Gastroesophageal sphincter (tissue), 3 donors: ENCODE measurements around the gene PRKAR1B.

Source experiments
- EP300 ChIP-seq: sonication (generic); formaldehyde crosslinking; IDR thresholded peaks from one replicate; pipeline ENCODE4 v1.6.1; 2017; ENCODE audit warnings: antibody characterized with exemption, mild to moderate bottlenecking
- POLR2A ChIP-seq, 2 donors: fragments of 450-650 bp; IDR thresholded peaks; one replicate each; pipeline ENCODE4 v1.6.1; 2017; ENCODE audit warnings: antibody characterized with exemption in 2 of 2, mild to moderate bottlenecking in 2 of 2, moderate library complexity in 1 of 2
- POLR2AphosphoS5 ChIP-seq: sonication (generic); formaldehyde crosslinking; IDR thresholded peaks from one replicate; pipeline ENCODE4 v1.6.1; 2017; ENCODE audit warnings: antibody characterized with exemption
- TF ChIP-seq, protein P1 (sequence below), 4 experiments: fragments of 200-600 bp in 2 of 4; fragments of 450-650 bp in 2 of 4; sonication (generic) in 1 of 4; IDR thresholded peaks; one replicate each; pipeline ENCODE4 v1.5.1; 2017 to 2019; ENCODE audit warnings: antibody characterized with exemption in 4 of 4, mild to moderate bottlenecking in 2 of 4, moderate library complexity in 2 of 4

DNA sequence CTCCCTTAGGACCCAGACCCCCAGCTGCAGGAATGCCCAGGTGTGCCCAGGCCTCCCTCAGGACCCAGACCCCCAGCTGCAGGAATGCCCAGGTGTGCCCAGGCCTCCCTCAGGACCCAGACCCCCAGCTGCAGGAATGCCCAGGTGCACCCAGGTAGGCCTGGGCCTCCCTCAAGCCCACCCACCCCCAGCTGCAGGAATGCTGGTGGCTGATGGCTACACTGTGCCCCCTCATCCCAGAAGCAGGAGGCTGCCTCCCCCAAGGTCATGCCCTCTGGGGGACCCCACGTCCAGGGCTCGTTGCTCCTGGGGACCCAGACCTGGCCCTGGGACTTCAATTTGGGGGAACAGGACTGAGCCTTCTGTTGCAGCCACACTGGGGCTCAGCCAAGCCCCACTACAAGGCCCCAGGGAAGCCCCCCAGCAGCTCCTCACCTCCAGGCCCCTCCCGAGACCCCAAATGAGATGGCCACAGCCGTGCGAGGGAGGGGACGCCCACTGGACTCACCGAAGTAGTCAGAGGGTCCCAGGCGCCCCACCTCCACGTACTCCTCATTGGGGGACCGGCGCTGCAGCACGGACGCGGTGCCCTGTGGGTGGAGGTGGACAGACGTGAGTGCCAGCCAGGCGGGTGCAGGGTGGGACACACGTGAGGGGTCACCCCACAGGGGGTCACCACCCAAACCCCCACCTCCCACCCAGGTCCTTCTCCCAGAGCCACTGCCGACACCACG is 176.0 kb downstream of the PRKAR1B start:
- TF ChIP-seq, protein P1, sequence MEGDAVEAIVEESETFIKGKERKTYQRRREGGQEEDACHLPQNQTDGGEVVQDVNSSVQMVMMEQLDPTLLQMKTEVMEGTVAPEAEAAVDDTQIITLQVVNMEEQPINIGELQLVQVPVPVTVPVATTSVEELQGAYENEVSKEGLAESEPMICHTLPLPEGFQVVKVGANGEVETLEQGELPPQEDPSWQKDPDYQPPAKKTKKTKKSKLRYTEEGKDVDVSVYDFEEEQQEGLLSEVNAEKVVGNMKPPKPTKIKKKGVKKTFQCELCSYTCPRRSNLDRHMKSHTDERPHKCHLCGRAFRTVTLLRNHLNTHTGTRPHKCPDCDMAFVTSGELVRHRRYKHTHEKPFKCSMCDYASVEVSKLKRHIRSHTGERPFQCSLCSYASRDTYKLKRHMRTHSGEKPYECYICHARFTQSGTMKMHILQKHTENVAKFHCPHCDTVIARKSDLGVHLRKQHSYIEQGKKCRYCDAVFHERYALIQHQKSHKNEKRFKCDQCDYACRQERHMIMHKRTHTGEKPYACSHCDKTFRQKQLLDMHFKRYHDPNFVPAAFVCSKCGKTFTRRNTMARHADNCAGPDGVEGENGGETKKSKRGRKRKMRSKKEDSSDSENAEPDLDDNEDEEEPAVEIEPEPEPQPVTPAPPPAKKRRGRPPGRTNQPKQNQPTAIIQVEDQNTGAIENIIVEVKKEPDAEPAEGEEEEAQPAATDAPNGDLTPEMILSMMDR (IDR thresholded peaks at IDR 0.05): no peak
- TF ChIP-seq POLR2A (IDR thresholded peaks at IDR 0.05) (no peak), POLR2AphosphoS5 (no peak), EP300 (no peak)
